Liver (tissue), 9 donors: ENCODE results near the gene ANKRD60. TPM values are rescaled to one million over a fixed set of nuclear protein-coding genes. Genes with fewer than 3 reads are reported as not detected.

ENCODE experiments used
- DNase-seq: peaks from one replicate; pipeline ENCODE4 v3.0.0-alpha.2; 2017; ENCODE audit warnings: low spot score
- H3K27ac ChIP-seq, 2 donors: one replicate each; pipeline ENCODE4 v1.7.0; 2013; ENCODE audit warnings: inconsistent platforms in 2 of 2, low read length in 2 of 2, control low read depth in 1 of 2, low read depth in 1 of 2, mild to moderate bottlenecking in 1 of 2
- H3K27me3 ChIP-seq, 4 donors: one replicate each; pipeline versions ENCODE4 v1.6.1 to v1.7.0; 2013; ENCODE audit warnings: low read length in 3 of 4, inconsistent platforms in 1 of 4, mild to moderate bottlenecking in 1 of 4, moderate library complexity in 1 of 4; ENCODE audit not compliant: control insufficient read depth in 4 of 4, insufficient read depth in 4 of 4
- H3K36me3 ChIP-seq, 4 donors: one replicate each; pipeline versions ENCODE4 v1.6.1 to v1.7.0; 2013; ENCODE audit warnings: low read length in 3 of 4, mild to moderate bottlenecking in 3 of 4, low read depth in 1 of 4, moderate library complexity in 1 of 4; ENCODE audit not compliant: control insufficient read depth in 4 of 4, insufficient read depth in 3 of 4
- H3K4me1 ChIP-seq, 4 donors: one replicate each; pipeline versions ENCODE4 v1.6.1 to v1.7.0; 2013; ENCODE audit warnings: low read length in 3 of 4, mild to moderate bottlenecking in 3 of 4, moderate library complexity in 1 of 4; ENCODE audit not compliant: control insufficient read depth in 4 of 4, insufficient read depth in 4 of 4
- H3K4me3 ChIP-seq, 3 donors: one replicate each; pipeline versions ENCODE4 v1.6.1 to v1.7.0; 2013; ENCODE audit warnings: low read length in 3 of 3, control low read depth in 1 of 3, low read depth in 1 of 3, mild to moderate bottlenecking in 1 of 3
- H3K9ac ChIP-seq, 2 donors: one replicate each; pipeline ENCODE4 v1.7.0; 2013; ENCODE audit warnings: low read length in 2 of 2, mild to moderate bottlenecking in 2 of 2, moderate library complexity in 2 of 2, control low read depth in 1 of 2, low read depth in 1 of 2
- H3K9me3 ChIP-seq, 4 donors: one replicate each; pipeline versions ENCODE4 v1.6.1 to v1.7.0; 2013; ENCODE audit warnings: low read length in 3 of 4; ENCODE audit not compliant: control insufficient read depth in 4 of 4
- ATF3 ChIP-seq: IDR thresholded peaks from 2 replicates; pipeline ENCODE4 v1.6.1; 2016; ENCODE audit warnings: antibody characterized with exemption
- CTCF ChIP-seq: fragments of 150-350 bp; IDR thresholded peaks from 2 replicates; pipeline ENCODE4 v1.5.1; 2017; ENCODE audit warnings: improper control_type of control experiment, low read depth, low read length; ENCODE audit not compliant: missing input control
- EGR1 ChIP-seq, 2 donors: IDR thresholded peaks; 2 replicates each; pipeline ENCODE4 v1.6.1; 2016 to 2018; ENCODE audit warnings: antibody characterized with exemption in 2 of 2, low read depth in 2 of 2
- FOXA1 ChIP-seq: IDR thresholded peaks from 2 replicates; pipeline ENCODE4 v1.6.1; 2016; ENCODE audit warnings: antibody characterized with exemption
- FOXA2 ChIP-seq: IDR thresholded peaks from 2 replicates; pipeline ENCODE4 v1.6.1; 2016; ENCODE audit warnings: antibody characterized with exemption
- GABPA ChIP-seq, 2 donors: IDR thresholded peaks in 1 of 2; conservative IDR thresholded peaks in 1 of 2; 2 replicates each; pipeline ENCODE4 v1.6.1; 2016; ENCODE audit warnings: antibody characterized with exemption in 2 of 2, mild to moderate bottlenecking in 1 of 2, moderate library complexity in 1 of 2
- HNF4G ChIP-seq: IDR thresholded peaks from 2 replicates; pipeline ENCODE4 v1.6.1; 2016; ENCODE audit warnings: antibody characterized with exemption
- JUND ChIP-seq, 2 donors: IDR thresholded peaks; 2 replicates each; pipeline ENCODE4 v1.6.1; 2016; ENCODE audit warnings: antibody characterized with exemption in 2 of 2
- MAX ChIP-seq: IDR thresholded peaks from 2 replicates; pipeline ENCODE4 v1.6.1; 2016; ENCODE audit warnings: antibody characterized with exemption
- NR2F2 ChIP-seq: IDR thresholded peaks from 2 replicates; pipeline ENCODE4 v1.6.1; 2016; ENCODE audit warnings: antibody characterized with exemption
- REST ChIP-seq: IDR thresholded peaks from 2 replicates; pipeline ENCODE4 v1.6.1; 2016; ENCODE audit warnings: antibody characterized with exemption, mild to moderate bottlenecking
- RXRA ChIP-seq, 2 donors: IDR thresholded peaks; 2 replicates each; pipeline ENCODE4 v1.6.1; 2017 to 2018; ENCODE audit warnings: antibody characterized with exemption in 2 of 2, mild to moderate bottlenecking in 1 of 2
- SP1 ChIP-seq: IDR thresholded peaks from 2 replicates; pipeline ENCODE4 v1.6.1; 2018; ENCODE audit warnings: antibody characterized with exemption, mild to moderate bottlenecking
- YY1 ChIP-seq: IDR thresholded peaks from 2 replicates; pipeline ENCODE4 v1.6.1; 2016; ENCODE audit warnings: antibody characterized with exemption, mild to moderate bottlenecking
- ZBTB33 ChIP-seq: IDR thresholded peaks from 2 replicates; pipeline ENCODE4 v1.6.1; 2016; ENCODE audit warnings: antibody characterized with exemption
- WGBS: extraction: QIAGEN DNeasy Blood & Tissue Kit; methylation state at CpG from one replicate; pipeline ENCODE4 v1.1.7; 2013; 5-methylcytosine and 5-hydroxymethylcytosine counted together
- polyA plus RNA-seq, 2 donors: library from polyadenylated mRNA; stranded (reverse) in 1 of 2; unstranded in 1 of 2; fragments of 200-250 nt in 1 of 2; fragments of >200 nt in 1 of 2; fragmentation: Nextera tagmentation in 1 of 2; extraction: Ambion mirVana in 1 of 2; gene quantifications; one replicate each; pipeline versions ENCODE4 v1.2.1 to v1.2.3, GENCODE V29; 2013 to 2015
- total RNA-seq, 2 donors: library from RNA; depleted of rRNA; stranded (reverse); fragments of >200 nt; gene quantifications; one replicate each; pipeline ENCODE4 v1.2.3, GENCODE V29; 2014
- donor health status: healthy.
- donor health status: healthy.
- donor health status: healthy.
- donor health status: healthy.
- donor health status: healthy.

The ANKRD60 gene
- total and polyA plus RNA-seq, 4 donors, result not detected

- no peak overlapping the region for H3K9ac ChIP-seq
- DNase-seq, result no peak
- TF ChIP-seq CTCF (no peak), NR2F2 (no peak), ATF3 (no peak), RXRA (IDR thresholded peaks at IDR 0.05) (no peak), EGR1 (IDR thresholded peaks at IDR 0.05; ENCODE audit: low read depth in 2 of 2) (no peak), HNF4G (no peak)
These were observed 22.6 kb downstream of the ANKRD60 start for GRCh38 chr20:58205850-58206249.

GRCh38 chr20:58202044-58202443 lies 26.4 kb downstream of the ANKRD60 start:
- Histone ChIP-seq H3K27me3 (peaks cover 0 to 2% (median 0%) of the 10 kb centered on the region in 4 donors), H3K27ac (no peak overlapping the region), H3K9ac (no peak overlapping the region), H3K4me3 (no peak overlapping the region), H3K36me3 (no peaks in the 10 kb centered on the region), H3K9me3 (no peaks in the 10 kb centered on the region), H3K4me1 (no peaks in the 10 kb centered on the region)
- DNase-seq, result no peak
- no peak for TF ChIP-seq CTCF

More at GRCh38 chr20:58205850-58206249, 22.6 kb downstream of the ANKRD60 start:
- Histone ChIP-seq H3K4me1 (no peaks in the 10 kb centered on the region), H3K9me3 (no peaks in the 10 kb centered on the region), H3K27ac (no peak overlapping the region), H3K36me3 (no peaks in the 10 kb centered on the region), H3K27me3 (peaks cover 0 to 2% (median 0%) of the 10 kb centered on the region in 4 donors), H3K4me3 (no peak overlapping the region)
- 85% methylated on average over 31 of the region's 31 CpGs for WGBS

GRCh38 chr20:58201616-58202015 lies 26.8 kb downstream of the ANKRD60 start:
- Histone ChIP-seq H3K4me1 (no peaks in the 10 kb centered on the region), H3K9ac (no peak overlapping the region), H3K4me3 (no peak overlapping the region), H3K27me3 (no peaks in the 10 kb centered on the region), H3K27ac (no peak overlapping the region), H3K9me3 (no peaks in the 10 kb centered on the region), H3K36me3 (no peaks in the 10 kb centered on the region)
- 77% methylated on average over 9 of the region's 9 CpGs for WGBS
- DNase-seq, result no peak
- TF ChIP-seq SP1 (no peak), CTCF (no peak), FOXA2 (no peak), EGR1 (IDR thresholded peaks at IDR 0.05; ENCODE audit: low read depth in 2 of 2) (no peak), HNF4G (no peak), ZBTB33 (no peak), REST (no peak), YY1 (no peak), GABPA (IDR thresholded peaks at IDR 0.05 in 1 of 2, conservative IDR thresholded peaks at IDR 0.05 in 1 of 2) (no peak), FOXA1 (no peak), MAX (no peak), JUND (IDR thresholded peaks at IDR 0.05) (no peak)
